C4-2B (cell line): Measurements from ENCODE around the gene DNAJB4.
A peak's percentile ranks its signal among the peaks of the same experiment; 100 is the strongest.

ENCODE experiments used
- H3K27ac ChIP-seq: fragments of 450-650 bp; 2 replicates; pipeline ENCODE4 v1.5.1; 2017
- CTCF ChIP-seq: fragments of 450-650 bp; conservative IDR thresholded peaks from 2 replicates; pipeline ENCODE4 v1.5.1; 2017; ENCODE audit warnings: mild to moderate bottlenecking
- ZFX ChIP-seq: fragments of 450-650 bp; IDR thresholded peaks from 2 replicates; pipeline ENCODE4 v1.6.1; 2017

The DNAJB4 gene

GRCh38 chr1:77970192-77970591, 34.5 kb upstream of the DNAJB4 start:
- TF ChIP-seq CTCF (no peak), ZFX (no peak)
- no peak overlapping the region for H3K27ac ChIP-seq

GRCh38 chr1:77972080-77972479, 32.7 kb upstream of the DNAJB4 start:
- H3K27ac ChIP-seq = no peak overlapping the region
- TF ChIP-seq ZFX = no peak
- TF ChIP-seq CTCF = no peak

GRCh38 chr1:77975386-77975785, 29.4 kb upstream of the DNAJB4 start:
- TF ChIP-seq CTCF (no peak), ZFX (no peak)
- no peak overlapping the region for H3K27ac ChIP-seq

GRCh38 chr1:77975907-77976306, 28.8 kb upstream of the DNAJB4 start:
- TF ChIP-seq ZFX (no peak), CTCF (no peak)
- H3K27ac ChIP-seq = no peak overlapping the region

GRCh38 chr1:77976433-77977076, 28.2 kb upstream of the DNAJB4 start:
- peak overlapping the region; percentile 42 for H3K27ac ChIP-seq

GRCh38 chr1:77977989-77978292, 26.8 kb upstream of the DNAJB4 start:
- TF ChIP-seq ZFX (no peak), CTCF (no peak)
- peak overlapping the region; percentile 98; the same call in 1 of the 2 replicates for H3K27ac ChIP-seq

More at GRCh38 chr1:77976433-77977076, 28.2 kb upstream of the DNAJB4 start:
- TF ChIP-seq ZFX = no peak
- no peak for TF ChIP-seq CTCF

- peak; percentile 77 for TF ChIP-seq ZFX
- no peak for TF ChIP-seq CTCF
- H3K27ac ChIP-seq = peak overlapping the region; percentile 98
Observed at GRCh38 chr1:77978293-77978968, 26.3 kb upstream of the DNAJB4 start.
